HepG2 (cell line): ENCODE data around the gene B9D2. TPM values are rescaled to one million over a fixed set of nuclear protein-coding genes. Genes with fewer than 3 reads are reported as not detected.

ENCODE experiments used
- AGO1 ChIP-seq: fragments of 200-400 bp; formaldehyde crosslinking; IDR thresholded peaks from 2 replicates; pipeline ENCODE4 v1.6.1; 2017; ENCODE audit warnings: mild to moderate bottlenecking, low read depth, low read length, moderate library complexity; ENCODE audit not compliant: poor library complexity, severe bottlenecking
- E2F2 ChIP-seq: sonication (generic); formaldehyde crosslinking; IDR thresholded peaks from 2 replicates; pipeline ENCODE4 v1.4.0; 2020; ENCODE audit warnings: missing genetic modification reagents, borderline replicate concordance
- GMEB2 ChIP-seq: IDR thresholded peaks from 2 replicates; pipeline ENCODE4 v1.6.1; 2016; ENCODE audit warnings: missing biosample characterization, missing genetic modification reagents, low read depth
- HNRNPK ChIP-seq: fragments of 200-400 bp; formaldehyde crosslinking; IDR thresholded peaks from 2 replicates; pipeline ENCODE4 v1.6.1; 2018; ENCODE audit warnings: low read length, low read depth, moderate library complexity, mild to moderate bottlenecking; ENCODE audit not compliant: poor library complexity, severe bottlenecking
- REPIN1 ChIP-seq: sonication (generic); formaldehyde crosslinking; IDR thresholded peaks from 2 replicates; pipeline ENCODE4 v1.8.0; 2022; ENCODE audit warnings: missing genetic modification reagents, low read depth, mild to moderate bottlenecking, borderline replicate concordance
- SP4 ChIP-seq: sonication (generic); formaldehyde crosslinking; IDR thresholded peaks from 2 replicates; pipeline ENCODE4 v1.8.1; 2023; ENCODE audit warnings: mild to moderate bottlenecking, missing genetic modification reagents
- TOE1 ChIP-seq: sonication (generic); formaldehyde crosslinking; IDR thresholded peaks from 2 replicates; pipeline ENCODE4 v1.4.0; 2020; ENCODE audit warnings: mild to moderate bottlenecking, missing genetic modification reagents
- YY1 ChIP-seq: IDR thresholded peaks from 2 replicates; pipeline ENCODE4 v1.6.1; 2011; ENCODE audit warnings: low read length, low read depth, moderate library complexity, mild to moderate bottlenecking; ENCODE audit not compliant: insufficient read depth, insufficient replicate concordance
- ZBTB33 ChIP-seq: sonication (generic); formaldehyde crosslinking; IDR thresholded peaks from 2 replicates; pipeline ENCODE4 v1.4.0; 2020; ENCODE audit warnings: missing genetic modification reagents
- ZBTB7B ChIP-seq: sonication (generic); formaldehyde crosslinking; IDR thresholded peaks from 2 replicates; pipeline ENCODE4 v1.4.0; 2020; ENCODE audit warnings: missing genetic modification reagents
- ZNF451 ChIP-seq: sonication (generic); formaldehyde crosslinking; IDR thresholded peaks from 2 replicates; pipeline ENCODE4 v1.5.0; 2020; ENCODE audit warnings: mild to moderate bottlenecking, missing genetic modification reagents
- ZNF547 ChIP-seq: sonication (generic); formaldehyde crosslinking; IDR thresholded peaks from 2 replicates; pipeline ENCODE4 v1.5.1; 2020; ENCODE audit warnings: mild to moderate bottlenecking, missing genetic modification reagents
- ZNF639 ChIP-seq: conservative IDR thresholded peaks from 2 replicates; pipeline ENCODE4 v1.6.1; 2018; ENCODE audit warnings: missing genetic modification reagents
- ZNF780A ChIP-seq: sonication (generic); formaldehyde crosslinking; IDR thresholded peaks from 2 replicates; pipeline ENCODE4 v1.8.0; 2022; ENCODE audit warnings: mild to moderate bottlenecking, missing genetic modification reagents, moderate library complexity
- ZNF792 ChIP-seq: IDR thresholded peaks from 2 replicates; pipeline ENCODE4 v1.6.1; 2016
- ZNF878 ChIP-seq: sonication (generic); formaldehyde crosslinking; IDR thresholded peaks from 2 replicates; pipeline ENCODE4 v1.8.1; 2023; ENCODE audit warnings: mild to moderate bottlenecking, missing genetic modification reagents, moderate library complexity
- ZNF879 ChIP-seq: sonication (generic); formaldehyde crosslinking; IDR thresholded peaks from 2 replicates; pipeline ENCODE4 v1.8.1; 2023; ENCODE audit warnings: missing genetic modification reagents
- polyA plus RNA-seq, 8 experiments: library from polyadenylated mRNA; depleted of rRNA in 3 of 8; stranded (reverse) in 7 of 8; unstranded in 1 of 8; fragments of >200 nt; fragmentation: Illumina TruSeq in 4 of 8; extraction: Trizol in 4 of 8; gene quantifications; 2 replicates each; pipeline versions ENCODE4 v1.2.1 to v1.2.3, GENCODE V29; 2011 to 2016; ENCODE audit warnings: low read depth in 4 of 8, missing spikeins in 1 of 8, mixed read lengths in 1 of 8; ENCODE audit not compliant: insufficient read depth in 1 of 8
- total RNA-seq, 5 experiments: library from RNA; depleted of rRNA; stranded (reverse); fragments of >200 nt; fragmentation: Illumina TruSeq; extraction: Trizol; gene quantifications; 2 replicates each; pipeline ENCODE4 v1.2.3, GENCODE V29; 2016; ENCODE audit warnings: low read depth in 1 of 5
- TF ChIP-seq, protein P1 (sequence below): sonication (generic); formaldehyde crosslinking; IDR thresholded peaks from 2 replicates; pipeline ENCODE4 v1.5.0; 2020; ENCODE audit warnings: missing genetic modification reagents
- TF ChIP-seq, protein P2 (sequence below): IDR thresholded peaks from 2 replicates; pipeline ENCODE4 v1.6.1; 2016

Gene B9D2
- total and polyA plus RNA-seq, 2 of the 13 experiments (the other 11 are each of a cell fraction or from before 2014, with no cell fraction given) = 3.1 to 4.4 TPM

GRCh38 chr19:41353466-41354342 is 10.2 kb downstream of the B9D2 start, which contains the start of gene TGFB1 (continued):
- peak; percentile 86 for TF ChIP-seq ZBTB33 (CRISPR knock-in tag)
- TF ChIP-seq ZNF780A = 0 out of 2 replicates have a peak, but pooled peaks have one; percentile 44
- TF ChIP-seq SP4 (CRISPR knock-in tag) = peak; percentile 95
- 0 out of 2 replicates have a peak, but pooled peaks have one; percentile 39 for TF ChIP-seq ZNF451 (CRISPR knock-in tag)
- TF ChIP-seq REPIN1 (CRISPR knock-in tag) = peak; percentile 42; the same call in 1 of the 2 replicates
- no peak for TF ChIP-seq ZNF547
- TF ChIP-seq HNRNPK = peak; percentile 87
- peak; percentile 63 for TF ChIP-seq AGO1
- TF ChIP-seq ZNF878 (CRISPR knock-in tag) = peak; percentile 16; the same call in 1 of the 2 replicates
- 0 out of 2 replicates have a peak, but pooled peaks have one; percentile 10 for TF ChIP-seq ZNF879 (CRISPR knock-in tag)
- TF ChIP-seq, protein P1, sequence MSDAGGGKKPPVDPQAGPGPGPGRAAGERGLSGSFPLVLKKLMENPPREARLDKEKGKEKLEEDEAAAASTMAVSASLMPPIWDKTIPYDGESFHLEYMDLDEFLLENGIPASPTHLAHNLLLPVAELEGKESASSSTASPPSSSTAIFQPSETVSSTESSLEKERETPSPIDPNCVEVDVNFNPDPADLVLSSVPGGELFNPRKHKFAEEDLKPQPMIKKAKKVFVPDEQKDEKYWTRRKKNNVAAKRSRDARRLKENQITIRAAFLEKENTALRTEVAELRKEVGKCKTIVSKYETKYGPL = no peak
- TF ChIP-seq ZBTB7B (CRISPR knock-in tag) = peak; percentile 90
- peak; percentile 9; the same call in 1 of the 2 replicates for TF ChIP-seq ZNF792 (CRISPR knock-in tag)
- peak; percentile 49 for TF ChIP-seq YY1
- TF ChIP-seq GMEB2 (CRISPR knock-in tag) = no peak
- TF ChIP-seq ZNF639 (CRISPR knock-in tag) = 0 out of 2 replicates have a peak, but pooled peaks have one; percentile 6
- no peak for TF ChIP-seq E2F2 (CRISPR knock-in tag)
- TF ChIP-seq, protein P2, sequence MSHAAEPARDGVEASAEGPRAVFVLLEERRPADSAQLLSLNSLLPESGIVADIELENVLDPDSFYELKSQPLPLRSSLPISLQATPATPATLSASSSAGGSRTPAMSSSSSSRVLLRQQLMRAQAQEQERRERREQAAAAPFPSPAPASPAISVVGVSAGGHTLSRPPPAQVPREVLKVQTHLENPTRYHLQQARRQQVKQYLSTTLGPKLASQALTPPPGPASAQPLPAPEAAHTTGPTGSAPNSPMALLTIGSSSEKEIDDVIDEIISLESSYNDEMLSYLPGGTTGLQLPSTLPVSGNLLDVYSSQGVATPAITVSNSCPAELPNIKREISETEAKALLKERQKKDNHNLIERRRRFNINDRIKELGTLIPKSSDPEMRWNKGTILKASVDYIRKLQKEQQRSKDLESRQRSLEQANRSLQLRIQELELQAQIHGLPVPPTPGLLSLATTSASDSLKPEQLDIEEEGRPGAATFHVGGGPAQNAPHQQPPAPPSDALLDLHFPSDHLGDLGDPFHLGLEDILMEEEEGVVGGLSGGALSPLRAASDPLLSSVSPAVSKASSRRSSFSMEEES (CRISPR knock-in tag) = 0 out of 2 replicates have a peak, but pooled peaks have one; percentile 34
- no peak for TF ChIP-seq TOE1 (CRISPR knock-in tag)
